GM12865 (cell line): ENCODE measurements around the gene ARSB.

Source experiments
- DNase-seq: peaks from one replicate; pipeline ENCODE4 v3.0.0; 2010; ENCODE audit warnings: low read depth
- H3K4me3 ChIP-seq: 2 replicates; pipeline ENCODE4 v1.5.1; 2011; ENCODE audit warnings: mild to moderate bottlenecking, low read depth, low read length, control low read depth
- CTCF ChIP-seq: IDR thresholded peaks from 2 replicates; pipeline ENCODE4 v1.5.1; 2011; ENCODE audit warnings: low read length, control low read depth, low read depth, inconsistent platforms; ENCODE audit not compliant: insufficient read depth; ENCODE audit errors: missing control alignments

Gene ARSB

GRCh38 chr5:79023947-79024346 is 38.8 kb upstream of the ARSB start:
- TF ChIP-seq CTCF = no peak
- H3K4me3 ChIP-seq = no peak overlapping the region
- no peak for DNase-seq

DNA sequence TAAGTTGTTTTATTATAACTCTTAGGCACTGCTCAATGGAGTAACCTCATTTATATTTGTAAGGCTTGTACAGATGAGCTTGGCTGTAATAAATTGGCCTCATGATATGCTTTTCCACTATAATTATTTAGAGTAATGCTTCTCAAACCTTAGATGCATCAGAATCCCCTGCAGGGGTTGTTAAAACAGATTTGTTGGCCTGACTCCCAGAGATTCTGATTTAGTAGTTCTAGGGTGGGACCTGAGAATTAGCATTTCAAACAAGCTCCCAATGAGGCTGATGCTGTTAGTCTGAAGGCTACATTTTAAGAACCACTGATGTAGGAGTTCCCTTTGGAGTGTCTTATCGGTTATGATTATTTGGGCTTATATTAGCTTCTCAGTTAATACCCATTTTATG is 38.2 kb upstream of the ARSB start:
- TF ChIP-seq CTCF = no peak
- H3K4me3 ChIP-seq = no peak overlapping the region
- DNase-seq = no peak

DNA sequence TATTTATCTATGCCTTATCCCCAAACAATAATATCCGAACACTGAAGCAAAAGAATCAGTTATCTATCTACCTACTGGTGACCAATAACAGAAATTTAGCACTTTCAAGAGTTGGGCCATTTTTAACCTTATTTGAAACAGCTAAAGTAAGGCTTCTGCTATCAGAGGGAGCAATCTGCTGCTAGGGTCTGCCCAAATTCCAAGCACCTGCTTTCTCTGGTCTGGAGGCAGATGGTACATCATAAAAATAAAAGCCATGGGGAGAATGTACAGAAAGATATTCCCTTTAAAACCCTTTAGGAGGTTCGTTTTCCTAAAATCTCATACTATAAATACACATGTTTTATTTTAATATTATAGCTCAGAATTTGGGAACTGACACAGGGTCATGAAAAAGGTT is 37.7 kb upstream of the ARSB start:
- no peak overlapping the region for H3K4me3 ChIP-seq
- no peak for TF ChIP-seq CTCF
- no peak for DNase-seq

DNA sequence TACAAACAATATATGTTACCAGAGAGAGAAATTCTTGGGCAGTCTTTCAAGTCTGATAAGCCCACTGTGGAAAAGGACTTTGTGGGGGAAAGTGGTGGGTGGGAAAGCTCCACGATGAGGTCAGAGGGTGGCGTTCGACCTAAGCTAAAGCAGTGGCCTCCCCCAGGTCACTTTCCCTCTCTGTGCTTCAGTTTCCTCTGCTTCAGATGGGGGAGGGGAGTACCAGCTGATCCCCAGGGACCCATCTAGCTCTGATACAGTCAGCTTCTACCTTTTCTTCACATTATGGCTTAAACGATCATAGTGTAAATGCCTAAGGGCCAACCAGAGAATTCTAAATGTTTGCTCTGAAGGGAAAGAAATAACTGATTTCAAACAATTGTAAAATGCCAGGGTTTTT is 36.6 kb upstream of the ARSB start:
- no peak overlapping the region for H3K4me3 ChIP-seq
- DNase-seq = no peak
- no peak for TF ChIP-seq CTCF

GRCh38 chr5:79020861-79021561 is 35.9 kb upstream of the ARSB start:
- H3K4me3 ChIP-seq = no peak overlapping the region
- peak; percentile 79 for TF ChIP-seq CTCF
- DNase-seq = peak; percentile 78

GRCh38 chr5:79014631-79015030 is 29.5 kb upstream of the ARSB start:
- no peak overlapping the region for H3K4me3 ChIP-seq
- DNase-seq = no peak
- no peak for TF ChIP-seq CTCF

DNA sequence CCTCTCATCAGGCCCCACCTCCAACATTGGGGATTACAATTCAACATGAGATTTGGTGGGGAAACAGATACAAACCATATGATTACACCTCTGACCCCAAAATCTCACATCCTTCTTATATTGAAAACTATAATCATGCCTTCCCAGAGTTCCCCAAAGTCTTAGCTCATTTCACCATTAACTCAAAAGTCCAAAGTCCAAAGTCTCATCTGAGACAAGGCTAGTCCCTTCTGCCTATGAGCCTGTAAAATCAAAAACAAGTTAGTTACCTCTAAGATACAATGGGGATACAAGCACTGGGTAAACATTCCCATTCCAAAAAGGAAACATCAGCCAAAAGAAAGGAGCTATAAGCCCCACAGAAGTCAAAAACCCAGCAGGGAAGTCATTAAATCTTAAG is 26.8 kb upstream of the ARSB start:
- H3K4me3 ChIP-seq = no peak overlapping the region
- TF ChIP-seq CTCF = no peak
- DNase-seq = no peak
